ENCODE measurements around the gene PCLO.
"Not testable (repeated sequence)": the region's sequence is repeated elsewhere in the genome, so short reads cannot be mapped to it uniquely, and the experiment has no call there.

Gene PCLO

GRCh38 chr7:82723411-82723810, 439.3 kb downstream of the PCLO start:
- DNase-seq, result no peak

- no peak for DNase-seq
Observed at GRCh38 chr7:82722946-82723345, 439.7 kb downstream of the PCLO start.

GRCh38 chr7:82715344-82715743, 447.3 kb downstream of the PCLO start:
- no peak for DNase-seq

GRCh38 chr7:82714883-82715282, 447.8 kb downstream of the PCLO start:
- DNase-seq, result no peak

GRCh38 chr7:82713506-82713905, 449.2 kb downstream of the PCLO start:
- no peak for DNase-seq

- not testable (repeated sequence) for DNase-seq
Observed at GRCh38 chr7:82706344-82706743, 456.3 kb downstream of the PCLO start.

- no peak for DNase-seq
Observed at GRCh38 chr7:82705517-82706260, 457.0 kb downstream of the PCLO start.

GRCh38 chr7:82704121-82704520, 458.6 kb downstream of the PCLO start:
- no peak for DNase-seq

Data from NCI-H187 (cell line).